SU-DHL-6 (cell line): ENCODE data around the gene TDG.

Source experiments
- H2AFZ ChIP-seq: fragments of 200-600 bp; sonication (generic); 2 replicates; pipeline ENCODE4 v1.6.1; 2014; ENCODE audit warnings: low read depth, mild to moderate bottlenecking, moderate library complexity, mixed read lengths, antibody characterized with exemption, low read length; ENCODE audit not compliant: severe bottlenecking
- H3F3A ChIP-seq: fragments of 200-600 bp; shearing (Covaris generic); 2 replicates; pipeline ENCODE4 v1.6.0; 2016; ENCODE audit warnings: antibody characterized with exemption, mild to moderate bottlenecking; ENCODE audit not compliant: insufficient read depth
- H3K27ac ChIP-seq: fragments of 200-600 bp; sonication (generic); 2 replicates; pipeline ENCODE4 v1.5.1; 2016; ENCODE audit warnings: low read depth, mild to moderate bottlenecking, low read length, moderate library complexity, mixed read lengths
- H3K27me3 ChIP-seq: fragments of 200-600 bp; sonication (generic), shearing (Covaris generic); 2 replicates; pipeline ENCODE4 v1.6.0; 2014; ENCODE audit warnings: mild to moderate bottlenecking, low read length
- H3K36me3 ChIP-seq: fragments of 200-600 bp; sonication (generic); 2 replicates; pipeline ENCODE4 v1.6.1; 2014; ENCODE audit warnings: mild to moderate bottlenecking, low read length, mixed read lengths
- H3K4me2 ChIP-seq: fragments of 300-600, 200-600 bp; shearing (Covaris generic), sonication (generic); 2 replicates; pipeline ENCODE4 v1.6.0; 2014; ENCODE audit warnings: low read length, low read depth, mild to moderate bottlenecking; ENCODE audit not compliant: poor library complexity, severe bottlenecking
- H3K4me3 ChIP-seq: fragments of 200-600 bp; sonication (generic); 2 replicates; pipeline ENCODE4 v1.5.1; 2014; ENCODE audit warnings: antibody characterized with exemption, low read length, mild to moderate bottlenecking, mixed read lengths; ENCODE audit not compliant: insufficient read depth, poor library complexity, severe bottlenecking
- H3K79me2 ChIP-seq: fragments of 200-600 bp; sonication (generic); 2 replicates; pipeline ENCODE4 v1.6.1; 2014; ENCODE audit warnings: mild to moderate bottlenecking, low read length, moderate library complexity; ENCODE audit not compliant: insufficient read depth
- H3K9ac ChIP-seq: fragments of 200-600 bp; sonication (generic); 2 replicates; pipeline ENCODE4 v1.7.0; 2014; ENCODE audit warnings: mild to moderate bottlenecking, low read length
- H3K9me2 ChIP-seq: fragments of 200-600 bp; sonication (generic); replicated peaks from 2 replicates; pipeline ENCODE4 v1.6.1; 2014; ENCODE audit warnings: low read length; ENCODE audit not compliant: insufficient read depth
- H3K9me3 ChIP-seq: fragments of 200-600 bp; sonication (generic); 2 replicates; pipeline ENCODE4 v1.6.1; 2014; ENCODE audit warnings: low read length, mixed read lengths; ENCODE audit not compliant: insufficient read depth
- H4K20me1 ChIP-seq: fragments of 200-600 bp; sonication (generic); 2 replicates; pipeline ENCODE4 v1.6.1; 2014; ENCODE audit warnings: low read depth, mild to moderate bottlenecking, antibody characterized with exemption, low read length, moderate library complexity, mixed read lengths
- EZH2phosphoT487 ChIP-seq: fragments of 200-600 bp; sonication (generic), shearing (Covaris generic); conservative IDR thresholded peaks from 2 replicates; pipeline ENCODE4 v1.6.1; 2018; ENCODE audit warnings: mild to moderate bottlenecking, antibody characterized with exemption, low read length, moderate library complexity, mixed read lengths
- TF ChIP-seq, protein P1 (sequence below): fragments of 200-600 bp; sonication (generic); IDR thresholded peaks from one replicate; pipeline ENCODE4 v1.5.1; 2017; ENCODE audit warnings: antibody characterized with exemption, mild to moderate bottlenecking, low read length, moderate library complexity; ENCODE audit not compliant: insufficient read depth, poor library complexity, severe bottlenecking

The TDG gene

GRCh38 chr12:103986829-103987228 lies 21.2 kb downstream of the TDG start:
- Histone ChIP-seq H3K27ac (no peak overlapping the region), H3K4me2 (no peak overlapping the region), H3K36me3 (peaks cover 41% of the 10 kb centered on the region; the same call in 1 of the 2 replicates), H2AFZ (no peak overlapping the region), H3K79me2 (0 out of 2 replicates have a peak, but pooled peaks cover 6% of the 10 kb centered on the region), H3K4me3 (no peak overlapping the region), H3K9ac (no peak overlapping the region), H3K9me2 (no peaks in the 10 kb centered on the region), H3K27me3 (no peaks in the 10 kb centered on the region), H3F3A (peaks cover 6% of the 10 kb centered on the region; the same call in 1 of the 2 replicates), H3K9me3 (no peaks in the 10 kb centered on the region), H4K20me1 (no peaks in the 10 kb centered on the region)
- TF ChIP-seq, protein P1, sequence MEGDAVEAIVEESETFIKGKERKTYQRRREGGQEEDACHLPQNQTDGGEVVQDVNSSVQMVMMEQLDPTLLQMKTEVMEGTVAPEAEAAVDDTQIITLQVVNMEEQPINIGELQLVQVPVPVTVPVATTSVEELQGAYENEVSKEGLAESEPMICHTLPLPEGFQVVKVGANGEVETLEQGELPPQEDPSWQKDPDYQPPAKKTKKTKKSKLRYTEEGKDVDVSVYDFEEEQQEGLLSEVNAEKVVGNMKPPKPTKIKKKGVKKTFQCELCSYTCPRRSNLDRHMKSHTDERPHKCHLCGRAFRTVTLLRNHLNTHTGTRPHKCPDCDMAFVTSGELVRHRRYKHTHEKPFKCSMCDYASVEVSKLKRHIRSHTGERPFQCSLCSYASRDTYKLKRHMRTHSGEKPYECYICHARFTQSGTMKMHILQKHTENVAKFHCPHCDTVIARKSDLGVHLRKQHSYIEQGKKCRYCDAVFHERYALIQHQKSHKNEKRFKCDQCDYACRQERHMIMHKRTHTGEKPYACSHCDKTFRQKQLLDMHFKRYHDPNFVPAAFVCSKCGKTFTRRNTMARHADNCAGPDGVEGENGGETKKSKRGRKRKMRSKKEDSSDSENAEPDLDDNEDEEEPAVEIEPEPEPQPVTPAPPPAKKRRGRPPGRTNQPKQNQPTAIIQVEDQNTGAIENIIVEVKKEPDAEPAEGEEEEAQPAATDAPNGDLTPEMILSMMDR = no peak
- no peak for TF ChIP-seq EZH2phosphoT487

DNA sequence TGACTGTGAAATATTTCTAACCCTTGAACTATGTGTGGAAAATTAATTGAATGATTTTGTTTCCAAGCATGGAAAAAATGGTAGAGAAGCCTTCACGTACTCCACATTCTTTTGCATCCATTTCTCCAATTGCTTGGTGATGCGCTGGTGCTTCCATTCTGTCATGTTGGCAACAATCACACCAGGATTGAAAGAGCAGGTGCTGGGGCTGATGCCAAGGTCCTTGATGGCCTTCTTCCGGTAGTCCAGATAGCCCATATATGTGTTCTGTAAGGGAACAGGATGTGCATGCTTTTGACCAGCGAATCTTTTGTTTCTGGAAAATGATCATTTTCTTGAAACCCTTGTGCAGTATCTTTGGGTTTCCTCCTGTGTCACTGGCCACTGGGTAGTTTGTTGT lies 28.6 kb downstream of the TDG start:
- Histone ChIP-seq H3K27me3 (no peaks in the 10 kb centered on the region), H3K79me2 (no peaks in the 10 kb centered on the region), H3K27ac (no peak overlapping the region), H3F3A (peaks cover 3% of the 10 kb centered on the region; the same call in 1 of the 2 replicates), H3K9me2 (no peaks in the 10 kb centered on the region), H3K9ac (no peak overlapping the region), H3K9me3 (no peaks in the 10 kb centered on the region), H3K4me3 (no peak overlapping the region), H2AFZ (no peak overlapping the region), H3K36me3 (peaks cover 5% of the 10 kb centered on the region; the same call in 1 of the 2 replicates), H3K4me2 (no peak overlapping the region), H4K20me1 (no peaks in the 10 kb centered on the region)
- TF ChIP-seq EZH2phosphoT487 = no peak
- TF ChIP-seq, protein P1 = no peak

DNA sequence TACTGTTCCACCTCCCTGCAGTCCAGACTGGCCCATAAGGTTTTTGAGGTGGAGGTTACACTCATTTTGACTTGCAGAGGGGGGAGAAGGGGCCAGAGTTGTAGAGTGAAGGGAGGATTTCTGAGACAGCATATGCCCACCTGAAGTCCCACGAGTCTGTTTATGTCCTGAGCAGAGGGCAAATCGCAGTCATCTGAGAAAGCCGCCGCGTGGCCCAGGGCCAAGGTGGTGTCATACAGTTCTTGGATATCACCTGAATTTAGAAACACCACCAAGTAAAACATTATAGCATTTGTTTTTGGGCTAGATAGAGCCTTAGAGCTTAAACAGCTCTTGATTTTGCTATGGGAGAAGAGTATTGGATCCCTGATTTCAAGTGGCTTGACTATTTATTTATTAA lies 30.9 kb downstream of the TDG start:
- Histone ChIP-seq H3K4me2 (no peak overlapping the region), H2AFZ (no peak overlapping the region), H3K27ac (no peak overlapping the region), H3K9me3 (no peaks in the 10 kb centered on the region), H3K27me3 (no peaks in the 10 kb centered on the region), H3K9ac (no peak overlapping the region), H3K4me3 (no peak overlapping the region), H3K9me2 (no peaks in the 10 kb centered on the region), H3K79me2 (no peaks in the 10 kb centered on the region), H3K36me3 (no peaks in the 10 kb centered on the region), H4K20me1 (no peaks in the 10 kb centered on the region), H3F3A (no peaks in the 10 kb centered on the region)
- TF ChIP-seq, protein P1 = no peak
- no peak for TF ChIP-seq EZH2phosphoT487
